Upper lobe of left lung (tissue), 4 donors: ENCODE results near the gene GJB6.

Source experiments
- EP300 ChIP-seq, 4 donors: sonication (generic); formaldehyde crosslinking; IDR thresholded peaks; one replicate each; pipeline ENCODE4 v1.5.1; 2017; ENCODE audit warnings: antibody characterized with exemption in 4 of 4, control low read depth in 2 of 4
- POLR2A ChIP-seq, 4 donors: fragments of 450-650 bp; IDR thresholded peaks; one replicate each; pipeline ENCODE4 v1.5.1; 2016 to 2017; ENCODE audit warnings: antibody characterized with exemption in 4 of 4, mild to moderate bottlenecking in 2 of 4
- POLR2AphosphoS5 ChIP-seq, 2 donors: sonication (generic); formaldehyde crosslinking; IDR thresholded peaks; one replicate each; pipeline ENCODE4 v1.5.1; 2017; ENCODE audit warnings: antibody characterized with exemption in 2 of 2
- TF ChIP-seq, protein P1 (sequence below), 6 experiments: fragments of 450-650 bp in 4 of 6; fragments of 200-600 bp in 2 of 6; sonication (generic) in 2 of 6; IDR thresholded peaks; one replicate each; pipeline ENCODE4 v1.5.1; 2016 to 2019; ENCODE audit warnings: antibody characterized with exemption in 6 of 6

DNA sequence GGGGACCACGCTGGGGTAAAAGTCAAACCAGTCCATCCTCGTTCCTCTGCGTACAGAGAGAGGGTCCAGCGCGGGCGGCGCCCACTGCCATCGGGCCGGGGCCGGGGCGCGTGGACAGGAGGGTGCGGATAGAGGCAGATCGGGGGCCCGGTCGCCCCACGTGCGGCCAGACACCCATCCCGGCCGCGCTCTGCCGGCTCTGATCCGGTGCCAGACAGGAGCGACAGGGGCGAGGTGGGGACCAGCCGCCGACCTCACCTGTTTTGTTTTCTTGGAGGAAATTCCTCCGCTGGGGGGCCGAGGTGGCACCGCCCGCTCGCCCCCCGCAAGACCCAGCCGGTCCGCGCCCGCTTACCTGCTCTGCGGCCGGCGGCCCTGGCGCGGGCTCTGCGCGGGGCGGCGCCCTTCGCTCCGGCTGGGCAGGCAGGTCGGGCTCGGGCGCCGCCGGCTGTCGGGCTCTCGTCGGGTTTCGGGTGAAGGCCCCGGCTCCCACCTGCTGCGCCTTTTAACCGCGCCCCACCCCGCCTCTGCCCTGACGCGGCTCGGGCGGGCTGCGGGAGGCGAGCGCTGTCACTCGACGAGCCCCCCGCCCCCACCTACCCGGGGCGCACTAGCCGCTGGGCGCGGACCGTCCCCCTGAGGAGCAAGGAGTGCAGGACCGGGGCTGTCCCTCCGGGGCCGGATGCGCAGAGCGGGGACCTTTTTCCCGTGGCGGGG lies at the start of gene GJB6:
- TF ChIP-seq POLR2A (IDR thresholded peaks at IDR 0.05) = no peak
- TF ChIP-seq, protein P1, sequence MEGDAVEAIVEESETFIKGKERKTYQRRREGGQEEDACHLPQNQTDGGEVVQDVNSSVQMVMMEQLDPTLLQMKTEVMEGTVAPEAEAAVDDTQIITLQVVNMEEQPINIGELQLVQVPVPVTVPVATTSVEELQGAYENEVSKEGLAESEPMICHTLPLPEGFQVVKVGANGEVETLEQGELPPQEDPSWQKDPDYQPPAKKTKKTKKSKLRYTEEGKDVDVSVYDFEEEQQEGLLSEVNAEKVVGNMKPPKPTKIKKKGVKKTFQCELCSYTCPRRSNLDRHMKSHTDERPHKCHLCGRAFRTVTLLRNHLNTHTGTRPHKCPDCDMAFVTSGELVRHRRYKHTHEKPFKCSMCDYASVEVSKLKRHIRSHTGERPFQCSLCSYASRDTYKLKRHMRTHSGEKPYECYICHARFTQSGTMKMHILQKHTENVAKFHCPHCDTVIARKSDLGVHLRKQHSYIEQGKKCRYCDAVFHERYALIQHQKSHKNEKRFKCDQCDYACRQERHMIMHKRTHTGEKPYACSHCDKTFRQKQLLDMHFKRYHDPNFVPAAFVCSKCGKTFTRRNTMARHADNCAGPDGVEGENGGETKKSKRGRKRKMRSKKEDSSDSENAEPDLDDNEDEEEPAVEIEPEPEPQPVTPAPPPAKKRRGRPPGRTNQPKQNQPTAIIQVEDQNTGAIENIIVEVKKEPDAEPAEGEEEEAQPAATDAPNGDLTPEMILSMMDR (IDR thresholded peaks at IDR 0.05) = no peak
- no peak for TF ChIP-seq EP300 (IDR thresholded peaks at IDR 0.05)
- TF ChIP-seq POLR2AphosphoS5 (IDR thresholded peaks at IDR 0.05) = no peak
